Activated T-helper 9 cell treated with anti-CD3 and anti-CD28 coated beads, Interleukin-2, amount 50 U/mL, for 16 hours (primary cell): ENCODE data around the gene TBC1D22A.

Experiments used
- DNase-seq: peaks from one replicate; pipeline ENCODE4 v3.0.0-alpha.2; 2020; ENCODE audit warnings: low read depth

Gene TBC1D22A

GRCh38 chr22:46887978-46888377, 125.5 kb downstream of the TBC1D22A start:
- no peak for DNase-seq

- DNase-seq: no peak
Measured at GRCh38 chr22:46890819-46891218, 128.4 kb downstream of the TBC1D22A start.

GRCh38 chr22:46891382-46891951, 129.0 kb downstream of the TBC1D22A start:
- no peak for DNase-seq

GRCh38 chr22:46892866-46893265, 130.4 kb downstream of the TBC1D22A start:
- no peak for DNase-seq

GRCh38 chr22:46893281-46894020, 131.0 kb downstream of the TBC1D22A start:
- DNase-seq: no peak

- no peak for DNase-seq
Measured at GRCh38 chr22:46894081-46894671, 131.7 kb downstream of the TBC1D22A start.

- no peak for DNase-seq
Measured at GRCh38 chr22:46894851-46895640, 132.6 kb downstream of the TBC1D22A start.

GRCh38 chr22:46895753-46896152, 133.3 kb downstream of the TBC1D22A start:
- DNase-seq: no peak

- no peak for DNase-seq
Measured at GRCh38 chr22:46896166-46896565, 133.7 kb downstream of the TBC1D22A start.

GRCh38 chr22:46896568-46897245, 134.3 kb downstream of the TBC1D22A start:
- no peak for DNase-seq

- no peak for DNase-seq
Measured at GRCh38 chr22:46897246-46897623, 134.8 kb downstream of the TBC1D22A start.

- DNase-seq: no peak
Measured at GRCh38 chr22:46900549-46900948, 138.1 kb downstream of the TBC1D22A start.

- no peak for DNase-seq
Measured at GRCh38 chr22:46902436-46902835, 140.0 kb downstream of the TBC1D22A start.

GRCh38 chr22:46902998-46903916, 140.8 kb downstream of the TBC1D22A start:
- no peak for DNase-seq

- DNase-seq: no peak
Measured at GRCh38 chr22:46905415-46905814, 143.0 kb downstream of the TBC1D22A start.

- DNase-seq: no peak
Measured at GRCh38 chr22:46905834-46906233, 143.4 kb downstream of the TBC1D22A start.

- no peak for DNase-seq
Measured at GRCh38 chr22:46906326-46907045, 144.0 kb downstream of the TBC1D22A start.

- DNase-seq: no peak
Measured at GRCh38 chr22:46907241-46908215, 145.1 kb downstream of the TBC1D22A start.

GRCh38 chr22:46908641-46909107, 146.2 kb downstream of the TBC1D22A start:
- no peak for DNase-seq
